ENCODE data around the gene ZNF606.

The ZNF606 gene

DNA sequence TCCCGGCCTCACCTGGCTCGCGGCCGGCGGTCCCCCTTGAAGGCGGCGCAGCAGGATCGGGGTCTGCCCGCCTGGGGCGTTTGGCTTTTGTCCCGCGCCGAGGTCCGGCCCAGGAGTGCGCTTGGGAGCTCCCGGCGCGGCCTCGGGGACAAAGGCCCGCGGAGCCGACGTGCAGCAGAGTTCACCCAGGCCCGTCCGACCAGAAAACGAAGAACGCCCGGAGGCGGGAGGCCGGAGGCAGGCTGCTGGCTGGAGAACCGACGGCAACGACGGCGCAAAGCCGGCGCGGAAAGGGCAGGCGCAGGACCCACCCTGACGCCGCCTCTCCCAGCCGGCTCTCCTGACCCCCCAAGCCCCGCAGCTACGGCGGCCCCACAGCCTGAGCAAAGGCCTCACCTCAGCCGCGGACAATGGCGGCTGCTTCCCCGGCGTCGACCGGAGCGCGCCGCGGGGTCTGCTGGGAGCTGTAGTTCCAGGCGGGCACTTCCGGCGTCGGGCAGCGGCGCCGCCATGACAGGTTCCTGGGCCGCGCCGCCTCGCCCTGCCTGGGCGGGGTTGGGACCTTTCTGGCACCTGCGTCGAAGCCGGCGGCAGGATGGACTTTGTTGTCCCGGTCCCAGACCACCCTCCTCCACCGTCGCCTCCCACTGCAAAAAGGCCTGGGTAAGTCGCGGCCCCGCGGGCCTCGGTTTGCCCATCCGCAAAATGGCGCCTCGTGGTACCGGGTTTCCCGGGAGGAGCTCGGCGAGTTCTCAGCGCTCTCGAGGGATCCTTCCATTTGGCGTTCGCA, at the start of gene ZNF606:
TSS of gene ZNF606 (minus strand) at position 437 of the 790 bp plus-strand sequence. CDS start 1,501 bp downstream, outside the sequence.
- CTCF ChIA-PET, result no interaction called here
- DNase-seq (ENCODE audit: extremely low spot score), result peak; percentile 88
- POLR2A ChIA-PET, result interaction anchor here (0.9 to 1.3 kb wide), 6 partner anchors 8 to 370 kb away, joined by 3 to 4 read pairs (median 3); partner anchors contain the start of genes ZNF211, ZNF274 and ZNF551
- TF ChIP-seq FOXK2 (IDR thresholded peaks at IDR 0.05) (no peak), ARNT (IDR thresholded peaks at IDR 0.05) (no peak), ZNF384 (IDR thresholded peaks at IDR 0.05) (no peak), SP1 (IDR thresholded peaks at IDR 0.05) (no peak), FOXM1 (IDR thresholded peaks at IDR 0.05; ENCODE audit: borderline replicate concordance) (no peak), BHLHE40 (IDR thresholded peaks at IDR 0.05; ENCODE audit: borderline replicate concordance) (no peak), HDGF (IDR thresholded peaks at IDR 0.05; ENCODE audit: borderline replicate concordance) (no peak), ELF4 (IDR thresholded peaks at IDR 0.05) (peak; percentile 36; the same call in 1 of the 2 replicates), PKNOX1 (IDR thresholded peaks at IDR 0.05) (no peak), NFRKB (IDR thresholded peaks at IDR 0.05) (no peak), LEF1 (IDR thresholded peaks at IDR 0.05; ENCODE audit: borderline replicate concordance) (no peak), TARDBP (IDR thresholded peaks at IDR 0.05) (no peak), L3MBTL2 (conservative IDR thresholded peaks at IDR 0.05) (peak; percentile 82), SUZ12 (IDR thresholded peaks at IDR 0.05) (no peak)

GRCh38 chr19:58052256-58052655, 49.6 kb upstream of the ZNF606 start:
- POLR2A ChIA-PET, result no interaction called here
- DNase-seq (ENCODE audit: extremely low spot score), result no peak
- TF ChIP-seq BHLHE40 (IDR thresholded peaks at IDR 0.05; ENCODE audit: borderline replicate concordance), result no peak
- TF ChIP-seq ZNF384 (IDR thresholded peaks at IDR 0.05), result no peak
- TF ChIP-seq ARNT (IDR thresholded peaks at IDR 0.05), result no peak
- no peak for TF ChIP-seq ELF4 (IDR thresholded peaks at IDR 0.05)
- no peak for TF ChIP-seq TARDBP (IDR thresholded peaks at IDR 0.05)
- TF ChIP-seq LEF1 (IDR thresholded peaks at IDR 0.05; ENCODE audit: borderline replicate concordance), result no peak
- no peak for TF ChIP-seq FOXA1 (IDR thresholded peaks at IDR 0.05)
- no peak for TF ChIP-seq L3MBTL2 (conservative IDR thresholded peaks at IDR 0.05)
- no peak for TF ChIP-seq NFRKB (IDR thresholded peaks at IDR 0.05)
- TF ChIP-seq SUZ12 (IDR thresholded peaks at IDR 0.05), result no peak
- no peak for TF ChIP-seq HDGF (IDR thresholded peaks at IDR 0.05; ENCODE audit: borderline replicate concordance)
- no peak for TF ChIP-seq SP1 (IDR thresholded peaks at IDR 0.05)
- TF ChIP-seq FOXM1 (IDR thresholded peaks at IDR 0.05; ENCODE audit: borderline replicate concordance), result no peak
- TF ChIP-seq FOXK2 (IDR thresholded peaks at IDR 0.05), result no peak
- TF ChIP-seq PKNOX1 (IDR thresholded peaks at IDR 0.05), result no peak
- TF ChIP-seq CTBP1 (IDR thresholded peaks at IDR 0.05; ENCODE audit: borderline replicate concordance), result no peak
- CTCF ChIA-PET, result no interaction called here

- TF ChIP-seq NFRKB (IDR thresholded peaks at IDR 0.05) (no peak), SP1 (IDR thresholded peaks at IDR 0.05) (no peak), SUZ12 (IDR thresholded peaks at IDR 0.05) (no peak), ARNT (IDR thresholded peaks at IDR 0.05) (no peak), HDGF (IDR thresholded peaks at IDR 0.05; ENCODE audit: borderline replicate concordance) (no peak), PKNOX1 (IDR thresholded peaks at IDR 0.05) (no peak), ELF4 (IDR thresholded peaks at IDR 0.05) (no peak), FOXK2 (IDR thresholded peaks at IDR 0.05) (no peak), ZNF384 (IDR thresholded peaks at IDR 0.05) (no peak), L3MBTL2 (conservative IDR thresholded peaks at IDR 0.05) (no peak), TARDBP (IDR thresholded peaks at IDR 0.05) (no peak), FOXM1 (IDR thresholded peaks at IDR 0.05; ENCODE audit: borderline replicate concordance) (no peak), FOXA1 (IDR thresholded peaks at IDR 0.05) (no peak), CTBP1 (IDR thresholded peaks at IDR 0.05; ENCODE audit: borderline replicate concordance) (no peak), BHLHE40 (IDR thresholded peaks at IDR 0.05; ENCODE audit: borderline replicate concordance) (no peak), LEF1 (IDR thresholded peaks at IDR 0.05; ENCODE audit: borderline replicate concordance) (no peak)
- CTCF ChIA-PET, result no interaction called here
- POLR2A ChIA-PET, result no interaction called here
- DNase-seq (ENCODE audit: extremely low spot score), result no peak
Measured at GRCh38 chr19:58047672-58048071, 45.1 kb upstream of the ZNF606 start.

DNA sequence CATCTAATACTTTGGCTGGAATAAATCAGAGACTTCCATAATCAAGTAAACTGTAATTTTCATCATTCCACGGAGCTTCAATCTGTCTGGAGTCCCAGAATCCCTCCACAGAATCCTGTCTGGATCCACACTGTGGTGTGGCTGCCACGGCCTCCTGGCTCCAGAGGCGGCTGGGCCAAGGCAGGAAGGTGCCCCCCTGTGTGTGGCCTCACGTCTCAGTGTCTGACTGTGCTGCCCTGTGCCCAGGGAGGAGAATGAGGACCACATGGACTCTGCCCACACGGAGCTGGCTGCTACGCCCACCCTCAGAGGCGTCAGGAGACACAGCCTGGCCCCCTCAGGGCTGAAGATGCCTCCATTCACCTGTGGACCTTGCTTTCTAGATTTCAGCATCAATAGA, 44.2 kb upstream of the ZNF606 start:
- no peak for DNase-seq (ENCODE audit: extremely low spot score)
- TF ChIP-seq NFRKB (IDR thresholded peaks at IDR 0.05), result no peak
- TF ChIP-seq HDGF (IDR thresholded peaks at IDR 0.05; ENCODE audit: borderline replicate concordance), result no peak
- TF ChIP-seq ZNF384 (IDR thresholded peaks at IDR 0.05), result no peak
- no peak for TF ChIP-seq PKNOX1 (IDR thresholded peaks at IDR 0.05)
- TF ChIP-seq CTBP1 (IDR thresholded peaks at IDR 0.05; ENCODE audit: borderline replicate concordance), result no peak
- no peak for TF ChIP-seq LEF1 (IDR thresholded peaks at IDR 0.05; ENCODE audit: borderline replicate concordance)
- no peak for TF ChIP-seq SUZ12 (IDR thresholded peaks at IDR 0.05)
- TF ChIP-seq FOXK2 (IDR thresholded peaks at IDR 0.05), result no peak
- no peak for TF ChIP-seq L3MBTL2 (conservative IDR thresholded peaks at IDR 0.05)
- no peak for TF ChIP-seq ELF4 (IDR thresholded peaks at IDR 0.05)
- no peak for TF ChIP-seq FOXA1 (IDR thresholded peaks at IDR 0.05)
- TF ChIP-seq ARNT (IDR thresholded peaks at IDR 0.05), result no peak
- no peak for TF ChIP-seq FOXM1 (IDR thresholded peaks at IDR 0.05; ENCODE audit: borderline replicate concordance)
- no peak for TF ChIP-seq BHLHE40 (IDR thresholded peaks at IDR 0.05; ENCODE audit: borderline replicate concordance)
- no peak for TF ChIP-seq SP1 (IDR thresholded peaks at IDR 0.05)
- no peak for TF ChIP-seq TARDBP (IDR thresholded peaks at IDR 0.05)
- POLR2A ChIA-PET, result no interaction called here
- CTCF ChIA-PET, result interaction anchor here (0.6 kb wide), 1 partner anchor 94 kb away, joined by 3 read pairs; no protein-coding TSS in a partner anchor

Data from HEK293T (cell line).